ENCODE data around the gene SNTA1. TPM values are rescaled to one million over a fixed set of nuclear protein-coding genes. Genes with fewer than 3 reads are reported as not detected.

The SNTA1 gene
- total and polyA plus RNA-seq, 2 experiments from 2014 or later, result 3.8 to 9.3 TPM

GRCh38 chr20:33407796-33408195 is 35.8 kb downstream of the SNTA1 start:
- Histone ChIP-seq H3K4me1 (ENCODE audit: insufficient read depth) (no peaks in the 10 kb centered on the region), H3K79me2 (replicated peaks; ENCODE audit: insufficient read depth) (no peaks in the 10 kb centered on the region), H3K9me2 (ENCODE audit: insufficient read depth) (no peaks in the 10 kb centered on the region), H4K20me1 (replicated peaks; ENCODE audit: insufficient read depth) (no peaks in the 10 kb centered on the region), H3K4me2 (no peak overlapping the region), H2AFZ (no peak overlapping the region), H3K36me3 (ENCODE audit: insufficient read depth) (no peaks in the 10 kb centered on the region), H3K4me3 (no peak overlapping the region), H3F3A (replicated peaks; ENCODE audit: low read depth) (no peaks in the 10 kb centered on the region), H3K27ac (ENCODE audit: low read depth) (no peak overlapping the region), H3K27me3 (ENCODE audit: insufficient read depth) (no peaks in the 10 kb centered on the region)
- H3K27me3 Mint-ChIP-seq (ENCODE audit: insufficient read depth, low read depth, poor library complexity), result peaks cover 9% of the 10 kb centered on the region
- no peaks in the 10 kb centered on the region; the same call in 2 of the 3 replicates for H3K9me3 Mint-ChIP-seq
- no peak for DNase-seq (ENCODE audit: low spot score)
- H3K4me3 Mint-ChIP-seq, result no peak overlapping the region
- H3K36me3 Mint-ChIP-seq (ENCODE audit: low read depth), result peaks cover 11% of the 10 kb centered on the region
- no peak for ATAC-seq
- TF ChIP-seq EZH2 (IDR thresholded peaks at IDR 0.05; ENCODE audit: low read depth, unreplicated experiment), result no peak
- TF ChIP-seq CREB1 (CRISPR knock-in tag; IDR thresholded peaks at IDR 0.05; ENCODE audit: low read depth), result no peak
- TF ChIP-seq STAT1 (IDR thresholded peaks at IDR 0.05; ENCODE audit: unreplicated experiment), result no peak
- TF ChIP-seq POLR2AphosphoS5 (IDR thresholded peaks at IDR 0.05; ENCODE audit: low read depth), result no peak
- no peak for TF ChIP-seq NANOG (IDR thresholded peaks at IDR 0.05; ENCODE audit: borderline replicate concordance)
- TF ChIP-seq EZH2phosphoT487 (IDR thresholded peaks at IDR 0.05; ENCODE audit: unreplicated experiment), result no peak
- TF ChIP-seq ZNF462 (CRISPR knock-in tag; IDR thresholded peaks at IDR 0.05), result no peak
- TF ChIP-seq REST (IDR thresholded peaks at IDR 0.05; ENCODE audit: unreplicated experiment), result no peak
- TF ChIP-seq ZNF114 (CRISPR knock-in tag; IDR thresholded peaks at IDR 0.05), result no peak
- no peak for TF ChIP-seq CTCF (conservative IDR thresholded peaks at IDR 0.05; ENCODE audit: low read depth in 2 of 2)
- no peak for TF ChIP-seq JUNB (IDR thresholded peaks at IDR 0.05; ENCODE audit: unreplicated experiment)
- TF ChIP-seq ETS1 (IDR thresholded peaks at IDR 0.05), result no peak
- TF ChIP-seq ZNF331 (CRISPR knock-in tag; IDR thresholded peaks at IDR 0.05; ENCODE audit: low read depth), result no peak
- no peak overlapping the region for H3K27ac Mint-ChIP-seq
- H3K4me1 Mint-ChIP-seq, result peaks cover 2% of the 10 kb centered on the region; the same call in 1 of the 3 replicates

Data from GM23338 (cell line).